Ishikawa (cell line): ENCODE data around the gene LAX1.

ENCODE experiments used
- CEBPB ChIP-seq: IDR thresholded peaks from 2 replicates; pipeline ENCODE4 v1.6.1; 2012
- CREB1 ChIP-seq: IDR thresholded peaks from 2 replicates; pipeline ENCODE4 v1.6.1; 2012; ENCODE audit warnings: low read depth
- EGR1 ChIP-seq: IDR thresholded peaks from 2 replicates; pipeline ENCODE4 v1.6.1; 2012
- EP300 ChIP-seq: IDR thresholded peaks from 2 replicates; pipeline ENCODE4 v1.6.1; 2012; ENCODE audit warnings: borderline replicate concordance
- FOXM1 ChIP-seq: IDR thresholded peaks from 2 replicates; pipeline ENCODE4 v1.6.1; 2012; ENCODE audit warnings: low read depth, borderline replicate concordance
- NFIC ChIP-seq: IDR thresholded peaks from 2 replicates; pipeline ENCODE4 v1.6.1; 2012
- RAD21 ChIP-seq: IDR thresholded peaks from 2 replicates; pipeline ENCODE4 v1.6.1; 2012; ENCODE audit warnings: low read depth
- TAF1 ChIP-seq: IDR thresholded peaks from 2 replicates; pipeline ENCODE4 v1.6.1; 2012; ENCODE audit warnings: low read depth, mild to moderate bottlenecking
- TCF12 ChIP-seq: IDR thresholded peaks from 2 replicates; pipeline ENCODE4 v1.6.1; 2012; ENCODE audit warnings: low read depth
- TEAD4 ChIP-seq: IDR thresholded peaks from 2 replicates; pipeline ENCODE4 v1.6.1; 2012
- YY1 ChIP-seq: IDR thresholded peaks from 2 replicates; pipeline ENCODE4 v1.6.1; 2012; ENCODE audit warnings: low read depth
- ZBTB7A ChIP-seq: IDR thresholded peaks from 2 replicates; pipeline ENCODE4 v1.6.1; 2012; ENCODE audit warnings: low read depth
- TF ChIP-seq, protein P1 (sequence below): IDR thresholded peaks from 2 replicates; pipeline ENCODE4 v1.6.1; 2012
- TF ChIP-seq, protein P2 (sequence below): IDR thresholded peaks from 2 replicates; pipeline ENCODE4 v1.6.1; 2012
- TF ChIP-seq, protein P3 (sequence below): IDR thresholded peaks from 2 replicates; pipeline ENCODE4 v1.6.1; 2012; ENCODE audit warnings: low read depth, mild to moderate bottlenecking

The LAX1 gene

DNA sequence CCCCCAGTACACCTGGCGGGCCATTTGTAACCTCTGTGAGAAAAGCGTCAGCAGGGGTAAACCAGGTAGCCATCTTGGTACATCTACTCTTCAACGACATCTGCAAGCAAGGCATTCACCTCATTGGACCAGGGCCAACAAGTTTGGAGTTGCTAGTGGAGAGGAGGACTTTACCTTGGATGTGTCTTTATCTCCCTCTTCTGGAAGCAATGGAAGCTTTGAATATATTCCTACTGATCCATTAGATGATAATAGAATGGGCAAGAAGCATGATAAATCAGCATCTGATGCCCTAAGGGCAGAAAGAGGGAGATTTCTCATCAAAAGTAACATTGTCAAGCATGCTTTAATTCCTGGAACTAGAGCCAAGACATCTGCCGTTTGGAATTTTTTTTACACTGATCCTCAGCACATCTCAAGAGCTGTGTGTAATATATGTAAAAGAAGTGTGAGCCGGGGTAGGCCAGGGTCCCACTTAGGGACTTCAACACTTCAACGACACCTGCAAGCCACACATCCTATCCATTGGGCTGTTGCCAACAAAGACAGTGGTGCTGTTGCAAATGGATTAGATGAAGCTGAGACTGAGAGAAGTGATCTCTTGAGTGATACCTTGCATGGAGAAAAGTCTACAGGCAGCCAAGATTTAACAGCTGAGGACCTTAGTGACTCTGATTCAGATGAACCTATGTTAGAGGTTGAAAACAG is 33.1 kb downstream of the LAX1 start:
- TF ChIP-seq, protein P1, sequence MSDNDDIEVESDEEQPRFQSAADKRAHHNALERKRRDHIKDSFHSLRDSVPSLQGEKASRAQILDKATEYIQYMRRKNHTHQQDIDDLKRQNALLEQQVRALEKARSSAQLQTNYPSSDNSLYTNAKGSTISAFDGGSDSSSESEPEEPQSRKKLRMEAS: no peak
- TF ChIP-seq TCF12: no peak
- no peak for TF ChIP-seq EGR1
- TF ChIP-seq, protein P2, sequence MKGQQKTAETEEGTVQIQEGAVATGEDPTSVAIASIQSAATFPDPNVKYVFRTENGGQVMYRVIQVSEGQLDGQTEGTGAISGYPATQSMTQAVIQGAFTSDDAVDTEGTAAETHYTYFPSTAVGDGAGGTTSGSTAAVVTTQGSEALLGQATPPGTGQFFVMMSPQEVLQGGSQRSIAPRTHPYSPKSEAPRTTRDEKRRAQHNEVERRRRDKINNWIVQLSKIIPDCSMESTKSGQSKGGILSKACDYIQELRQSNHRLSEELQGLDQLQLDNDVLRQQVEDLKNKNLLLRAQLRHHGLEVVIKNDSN: no peak
- TF ChIP-seq TAF1: no peak
- no peak for TF ChIP-seq TEAD4
- TF ChIP-seq YY1: no peak
- TF ChIP-seq EP300: no peak
- TF ChIP-seq, protein P3, sequence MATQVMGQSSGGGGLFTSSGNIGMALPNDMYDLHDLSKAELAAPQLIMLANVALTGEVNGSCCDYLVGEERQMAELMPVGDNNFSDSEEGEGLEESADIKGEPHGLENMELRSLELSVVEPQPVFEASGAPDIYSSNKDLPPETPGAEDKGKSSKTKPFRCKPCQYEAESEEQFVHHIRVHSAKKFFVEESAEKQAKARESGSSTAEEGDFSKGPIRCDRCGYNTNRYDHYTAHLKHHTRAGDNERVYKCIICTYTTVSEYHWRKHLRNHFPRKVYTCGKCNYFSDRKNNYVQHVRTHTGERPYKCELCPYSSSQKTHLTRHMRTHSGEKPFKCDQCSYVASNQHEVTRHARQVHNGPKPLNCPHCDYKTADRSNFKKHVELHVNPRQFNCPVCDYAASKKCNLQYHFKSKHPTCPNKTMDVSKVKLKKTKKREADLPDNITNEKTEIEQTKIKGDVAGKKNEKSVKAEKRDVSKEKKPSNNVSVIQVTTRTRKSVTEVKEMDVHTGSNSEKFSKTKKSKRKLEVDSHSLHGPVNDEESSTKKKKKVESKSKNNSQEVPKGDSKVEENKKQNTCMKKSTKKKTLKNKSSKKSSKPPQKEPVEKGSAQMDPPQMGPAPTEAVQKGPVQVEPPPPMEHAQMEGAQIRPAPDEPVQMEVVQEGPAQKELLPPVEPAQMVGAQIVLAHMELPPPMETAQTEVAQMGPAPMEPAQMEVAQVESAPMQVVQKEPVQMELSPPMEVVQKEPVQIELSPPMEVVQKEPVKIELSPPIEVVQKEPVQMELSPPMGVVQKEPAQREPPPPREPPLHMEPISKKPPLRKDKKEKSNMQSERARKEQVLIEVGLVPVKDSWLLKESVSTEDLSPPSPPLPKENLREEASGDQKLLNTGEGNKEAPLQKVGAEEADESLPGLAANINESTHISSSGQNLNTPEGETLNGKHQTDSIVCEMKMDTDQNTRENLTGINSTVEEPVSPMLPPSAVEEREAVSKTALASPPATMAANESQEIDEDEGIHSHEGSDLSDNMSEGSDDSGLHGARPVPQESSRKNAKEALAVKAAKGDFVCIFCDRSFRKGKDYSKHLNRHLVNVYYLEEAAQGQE: no peak
- no peak for TF ChIP-seq CEBPB
- no peak for TF ChIP-seq RAD21
- TF ChIP-seq FOXM1: no peak
- TF ChIP-seq CREB1: no peak

DNA sequence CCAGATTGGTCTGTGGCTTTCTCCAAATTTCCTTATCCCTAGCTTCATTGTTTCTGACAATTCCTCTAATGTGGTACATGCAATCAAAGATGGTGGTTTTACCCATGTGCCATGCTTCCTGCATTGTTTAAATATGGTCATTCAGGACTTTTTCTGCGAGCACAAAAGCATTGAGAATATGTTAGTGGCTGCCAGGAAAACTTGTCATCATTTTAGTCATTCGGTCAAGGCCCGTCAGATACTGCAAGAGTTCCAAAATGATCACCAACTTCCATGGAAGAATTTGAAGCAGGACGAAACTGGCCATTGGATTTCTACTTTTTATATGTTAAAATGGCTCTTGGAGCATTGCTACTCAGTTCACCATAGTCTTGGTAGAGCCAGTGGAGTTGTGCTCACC is 34.2 kb downstream of the LAX1 start:
- TF ChIP-seq ZBTB7A: no peak
- TF ChIP-seq EGR1: no peak
- TF ChIP-seq, protein P2: no peak
- no peak for TF ChIP-seq EP300
- no peak for TF ChIP-seq CEBPB
- no peak for TF ChIP-seq FOXM1
- TF ChIP-seq RAD21: no peak
- TF ChIP-seq, protein P3: no peak
- TF ChIP-seq TCF12: no peak
- TF ChIP-seq YY1: no peak
- no peak for TF ChIP-seq TAF1
- TF ChIP-seq NFIC: no peak
- TF ChIP-seq TEAD4: no peak
- TF ChIP-seq, protein P1: no peak
- no peak for TF ChIP-seq CREB1

DNA sequence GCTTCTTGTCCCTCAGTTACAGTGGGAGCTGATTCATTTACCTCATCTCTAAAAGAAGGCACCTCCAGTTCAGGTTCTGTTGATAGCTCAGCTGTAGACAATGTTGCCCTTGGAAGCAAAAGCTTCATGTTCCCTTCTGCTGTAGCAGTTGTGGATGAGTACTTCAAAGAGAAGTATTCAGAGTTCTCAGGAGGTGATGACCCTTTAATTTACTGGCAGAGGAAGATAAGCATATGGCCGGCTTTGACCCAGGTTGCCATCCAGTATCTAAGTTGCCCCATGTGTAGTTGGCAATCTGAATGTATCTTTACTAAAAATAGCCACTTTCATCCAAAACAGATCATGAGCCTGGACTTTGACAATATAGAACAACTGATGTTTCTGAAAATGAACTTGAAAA is 35.0 kb downstream of the LAX1 start:
- TF ChIP-seq, protein P1: no peak
- TF ChIP-seq YY1 (no peak), CREB1 (no peak), TCF12 (no peak), NFIC (no peak), RAD21 (no peak), FOXM1 (no peak), EGR1 (no peak), TAF1 (no peak), CEBPB (no peak), EP300 (no peak), ZBTB7A (no peak), TEAD4 (no peak)
- TF ChIP-seq, protein P2: no peak
- TF ChIP-seq, protein P3: no peak
